SW 1271 (cell line): ENCODE measurements around the gene UBA1.
A peak's percentile ranks its signal among the peaks of the same experiment; 100 is the strongest.

Source experiments
- DNase-seq, 2 experiments: peaks; one replicate each; lab custom pipeline; 2025; lab: John Stamatoyannopoulos, UW

Gene UBA1

GRCh38 chrX:47193475-47194193, at the start of gene UBA1:
Gene UBA1, plus strand, starts transcription at chrX:47193829. Its CDS starts 4,974 bp downstream, at chrX:47198803.
- DNase-seq, result peak; percentile 48 to 78

GRCh38 chrX:47143894-47144625, 49.6 kb upstream of the UBA1 start:
- DNase-seq, result no peak

- peak; percentile 52 to 76 for DNase-seq
Observed at GRCh38 chrX:47144626-47145394, 48.8 kb upstream of the UBA1 start, which contains the start of the genes NDUFB11 and RBM10. Gene NDUFB11, minus strand, starts transcription at chrX:47144702. Its CDS starts 23 bp downstream, at chrX:47144679. Gene RBM10, plus strand, starts transcription at chrX:47145221. Its CDS starts 2,261 bp downstream, at chrX:47147482.

GRCh38 chrX:47145395-47146120, 48.1 kb upstream of the UBA1 start:
- no peak for DNase-seq

- DNase-seq, result no peak
Observed at GRCh38 chrX:47146121-47146935, 47.3 kb upstream of the UBA1 start.

- DNase-seq, result no peak
Observed at GRCh38 chrX:47146936-47147859, 46.4 kb upstream of the UBA1 start.

GRCh38 chrX:47148946-47149345, 44.7 kb upstream of the UBA1 start:
- DNase-seq, result no peak

- no peak for DNase-seq
Observed at GRCh38 chrX:47151435-47151834, 42.2 kb upstream of the UBA1 start.

- DNase-seq, result no peak
Observed at GRCh38 chrX:47156611-47157520, 36.8 kb upstream of the UBA1 start.

- DNase-seq, result no peak
Observed at GRCh38 chrX:47158131-47158530, 35.5 kb upstream of the UBA1 start.

GRCh38 chrX:47158781-47159180, 34.8 kb upstream of the UBA1 start:
- DNase-seq, result no peak

GRCh38 chrX:47160781-47161180, 32.8 kb upstream of the UBA1 start:
- DNase-seq, result no peak

- no peak for DNase-seq
Observed at GRCh38 chrX:47162927-47163583, 30.6 kb upstream of the UBA1 start.

GRCh38 chrX:47164420-47164819, 29.2 kb upstream of the UBA1 start:
- no peak for DNase-seq

GRCh38 chrX:47166126-47166525, 27.5 kb upstream of the UBA1 start:
- DNase-seq, result no peak

GRCh38 chrX:47168495-47169073, 25.0 kb upstream of the UBA1 start:
- DNase-seq, result no peak

- DNase-seq, result no peak
Observed at GRCh38 chrX:47169273-47169672, 24.4 kb upstream of the UBA1 start.
